SK-N-SH (cell line): ENCODE data around the gene NECAB2. TPM values are rescaled to one million over a fixed set of nuclear protein-coding genes. Genes with fewer than 3 reads are reported as not detected.

Source experiments
- CTCF ChIA-PET: fragments of 300-600, 350-600 bp; formaldehyde crosslinking; extraction: SDS; loops from one replicate; lab custom pipeline; 2021; lab: Yijun Ruan, JAX
- POLR2A ChIA-PET: fragments of 350-600 bp; sonication (Branson Sonifier 250); formaldehyde crosslinking; extraction: SDS; loops from one replicate; lab custom pipeline; 2020; ENCODE audit warnings: antibody characterized with exemption, inconsistent platforms; lab: Yijun Ruan, JAX
- DNase-seq: peaks from one replicate; pipeline ENCODE4 v3.0.0; 2012
- H2AFZ ChIP-seq: fragments of 200-600 bp; sonication (generic); 2 replicates; pipeline ENCODE4 v1.8.1; 2016; ENCODE audit warnings: antibody characterized with exemption, mild to moderate bottlenecking, low read depth
- H3F3A ChIP-seq: fragments of 200-600 bp; sonication (generic); replicated peaks from 2 replicates; pipeline ENCODE3; 2016; ENCODE audit warnings: antibody characterized with exemption, mild to moderate bottlenecking; ENCODE audit not compliant: insufficient read depth
- H3K27ac ChIP-seq, 2 experiments: fragments of 200-500 bp in 1 of 2; fragments of 200-600 bp in 1 of 2; sonication (Bioruptor generic) in 1 of 2; sonication (generic), shearing (Covaris generic) in 1 of 2; 2 replicates each; pipeline versions ENCODE4 v1.5.1 to v1.6.1; 2014 to 2016; ENCODE audit warnings: low read depth in 2 of 2, inconsistent platforms in 1 of 2, low read length in 1 of 2, mild to moderate bottlenecking in 1 of 2, mixed read lengths in 1 of 2
- H3K27me3 ChIP-seq: fragments of 200-600 bp; sonication (generic), shearing (Covaris generic); 2 replicates; pipeline ENCODE4 v1.6.1; 2016; ENCODE audit warnings: mixed run types; ENCODE audit not compliant: insufficient read depth
- H3K36me3 ChIP-seq, 2 experiments: fragments of 200-500 bp in 1 of 2; fragments of 200-600 bp in 1 of 2; sonication (Bioruptor generic) in 1 of 2; sonication (generic) in 1 of 2; replicated peaks in 1 of 2; 2 replicates each; pipeline versions ENCODE3 to v1.5.1; 2014 to 2016; ENCODE audit warnings: low read length in 1 of 2, mild to moderate bottlenecking in 1 of 2; ENCODE audit not compliant: insufficient read depth in 2 of 2, control insufficient read depth in 1 of 2
- H3K4me1 ChIP-seq, 2 experiments: fragments of 200-500 bp in 1 of 2; fragments of 200-600 bp in 1 of 2; sonication (Bioruptor generic) in 1 of 2; sonication (generic), shearing (Covaris generic) in 1 of 2; 2 replicates each; pipeline versions ENCODE4 v1.5.1 to v1.6.1; 2014 to 2016; ENCODE audit warnings: low read depth in 1 of 2, low read length in 1 of 2, mixed run types in 1 of 2; ENCODE audit not compliant: insufficient read depth in 2 of 2, control insufficient read depth in 1 of 2
- H3K4me2 ChIP-seq: fragments of 200-600 bp; sonication (generic), shearing (Covaris generic); 2 replicates; pipeline ENCODE4 v1.6.1; 2017; ENCODE audit warnings: mixed run types
- H3K4me3 ChIP-seq, 2 experiments: fragments of 200-500 bp in 1 of 2; fragments of 200-600 bp in 1 of 2; sonication (Bioruptor generic) in 1 of 2; sonication (generic), shearing (Covaris generic) in 1 of 2; 2 replicates each; pipeline versions ENCODE4 v1.5.1 to v1.8.1; 2014 to 2016; ENCODE audit warnings: low read depth in 2 of 2, inconsistent platforms in 1 of 2, low read length in 1 of 2, mild to moderate bottlenecking in 1 of 2, mixed read lengths in 1 of 2, moderate library complexity in 1 of 2
- H3K79me2 ChIP-seq: fragments of 200-600 bp; sonication (generic); 2 replicates; pipeline ENCODE4 v1.8.1; 2017; ENCODE audit warnings: mild to moderate bottlenecking; ENCODE audit not compliant: insufficient read depth
- H3K9ac ChIP-seq: fragments of 200-600 bp; sonication (generic); 2 replicates; pipeline ENCODE4 v1.6.1; 2017; ENCODE audit warnings: mixed run types
- H3K9me2 ChIP-seq: fragments of 200-600 bp; sonication (generic); 2 replicates; pipeline ENCODE4 v1.6.1; 2017; ENCODE audit warnings: mixed run types
- H3K9me3 ChIP-seq: fragments of 200-600 bp; sonication (generic); 2 replicates; pipeline ENCODE4 v1.6.1; 2017; ENCODE audit warnings: mixed run types, mild to moderate bottlenecking, moderate library complexity
- H4K20me1 ChIP-seq: fragments of 200-600 bp; sonication (generic); 2 replicates; pipeline ENCODE4 v1.6.1; 2017; ENCODE audit warnings: mild to moderate bottlenecking, mixed run types; ENCODE audit not compliant: insufficient read depth
- ELF1 ChIP-seq: IDR thresholded peaks from 2 replicates; pipeline ENCODE4 v1.4.0; 2012
- EP300 ChIP-seq, 2 experiments: IDR thresholded peaks; 2 replicates each; pipeline versions ENCODE4 v1.4.0 to v1.6.1; 2012; ENCODE audit warnings: borderline replicate concordance in 1 of 2, low read depth in 1 of 2, low read length in 1 of 2
- EZH2phosphoT487 ChIP-seq: fragments of 200-600 bp; sonication (generic); IDR thresholded peaks from 2 replicates; pipeline ENCODE4 v1.6.1; 2017; ENCODE audit warnings: low read depth, mixed run types, mild to moderate bottlenecking, antibody characterized with exemption, moderate library complexity, borderline replicate concordance
- FOSL2 ChIP-seq: IDR thresholded peaks from 2 replicates; pipeline ENCODE4 v1.4.0; 2012; ENCODE audit warnings: low read depth, mild to moderate bottlenecking, moderate library complexity, borderline replicate concordance
- FOXJ3 ChIP-seq: sonication (generic); formaldehyde crosslinking; IDR thresholded peaks from 2 replicates; pipeline ENCODE4 v1.5.1; 2020; ENCODE audit warnings: mild to moderate bottlenecking, missing genetic modification reagents
- GABPA ChIP-seq: IDR thresholded peaks from 2 replicates; pipeline ENCODE4 v1.4.0; 2012; ENCODE audit warnings: low read depth, mild to moderate bottlenecking
- GATA2 ChIP-seq: sonication (generic); formaldehyde crosslinking; IDR thresholded peaks from 2 replicates; pipeline ENCODE4 v1.5.0; 2020; ENCODE audit warnings: mild to moderate bottlenecking, missing genetic modification reagents
- JUND ChIP-seq: IDR thresholded peaks from 2 replicates; pipeline ENCODE4 v1.4.0; 2012
- MEF2A ChIP-seq: IDR thresholded peaks from 2 replicates; pipeline ENCODE4 v1.4.0; 2012; ENCODE audit warnings: low read depth, borderline replicate concordance
- MXI1 ChIP-seq: IDR thresholded peaks from 2 replicates; pipeline ENCODE4 v1.6.1; 2012; ENCODE audit warnings: mild to moderate bottlenecking, low read depth, low read length, improper control_type of control experiment
- NRF1 ChIP-seq: IDR thresholded peaks from 2 replicates; pipeline ENCODE4 v1.6.1; 2012; ENCODE audit warnings: low read depth, mild to moderate bottlenecking, low read length
- RAD21 ChIP-seq: IDR thresholded peaks from 2 replicates; pipeline ENCODE4 v1.6.1; 2012; ENCODE audit warnings: mild to moderate bottlenecking, low read length
- RCOR1 ChIP-seq: fragments of 150-350 bp; IDR thresholded peaks from 2 replicates; pipeline ENCODE4 v1.6.1; 2017; ENCODE audit warnings: antibody characterized with exemption, low read length
- RFX5 ChIP-seq: IDR thresholded peaks from 2 replicates; pipeline ENCODE4 v1.6.1; 2012; ENCODE audit warnings: mild to moderate bottlenecking, improper control_type of control experiment, low read length
- RXRA ChIP-seq: IDR thresholded peaks from 2 replicates; pipeline ENCODE4 v1.4.0; 2012; ENCODE audit warnings: low read depth, mild to moderate bottlenecking, borderline replicate concordance
- SIN3A ChIP-seq: IDR thresholded peaks from 2 replicates; pipeline ENCODE4 v1.6.1; 2012; ENCODE audit warnings: low read depth, mild to moderate bottlenecking, low read length, moderate library complexity, borderline replicate concordance
- TAF1 ChIP-seq: IDR thresholded peaks from 2 replicates; pipeline ENCODE4 v1.6.1; 2012; ENCODE audit warnings: low read depth, mild to moderate bottlenecking, low read length, moderate library complexity, borderline replicate concordance
- TEAD4 ChIP-seq: IDR thresholded peaks from 2 replicates; pipeline ENCODE4 v1.4.0; 2012; ENCODE audit warnings: mild to moderate bottlenecking, borderline replicate concordance; ENCODE audit not compliant: insufficient read depth
- YY1 ChIP-seq: IDR thresholded peaks from 2 replicates; pipeline ENCODE4 v1.4.0; 2012; ENCODE audit warnings: low read depth, mild to moderate bottlenecking
- WGBS: methylation state at CpG from one replicate; pipeline ENCODE4 v1.1.6; 2017; ENCODE audit warnings: low lambda C conversion rate; 5-methylcytosine and 5-hydroxymethylcytosine counted together
- polyA plus RNA-seq, 3 experiments: library from polyadenylated mRNA; depleted of rRNA; stranded (reverse); fragments of >200 nt; gene quantifications; 2 replicates each; pipeline ENCODE4 v1.2.3, GENCODE V29; 2012
- TF ChIP-seq, protein P1 (sequence below): fragments of 200-600 bp; sonication (generic); IDR thresholded peaks from 2 replicates; pipeline ENCODE4 v1.6.1; 2017; ENCODE audit warnings: antibody characterized with exemption, mild to moderate bottlenecking, moderate library complexity
- TF ChIP-seq, protein P2 (sequence below): fragments of 150-350 bp; IDR thresholded peaks from 2 replicates; pipeline ENCODE4 v1.6.1; 2016; ENCODE audit warnings: mild to moderate bottlenecking, low read depth, low read length
- TF ChIP-seq, protein P3 (sequence below): IDR thresholded peaks from 2 replicates; pipeline ENCODE4; 2012
- TF ChIP-seq, protein P4 (sequence below): IDR thresholded peaks from 2 replicates; pipeline ENCODE4 v1.4.0; 2012; ENCODE audit warnings: low read depth, borderline replicate concordance

NECAB2 gene
- polyA plus RNA-seq, 1 of the 3 experiments (the other 2 are of a cell fraction), result 0.58 TPM

DNA sequence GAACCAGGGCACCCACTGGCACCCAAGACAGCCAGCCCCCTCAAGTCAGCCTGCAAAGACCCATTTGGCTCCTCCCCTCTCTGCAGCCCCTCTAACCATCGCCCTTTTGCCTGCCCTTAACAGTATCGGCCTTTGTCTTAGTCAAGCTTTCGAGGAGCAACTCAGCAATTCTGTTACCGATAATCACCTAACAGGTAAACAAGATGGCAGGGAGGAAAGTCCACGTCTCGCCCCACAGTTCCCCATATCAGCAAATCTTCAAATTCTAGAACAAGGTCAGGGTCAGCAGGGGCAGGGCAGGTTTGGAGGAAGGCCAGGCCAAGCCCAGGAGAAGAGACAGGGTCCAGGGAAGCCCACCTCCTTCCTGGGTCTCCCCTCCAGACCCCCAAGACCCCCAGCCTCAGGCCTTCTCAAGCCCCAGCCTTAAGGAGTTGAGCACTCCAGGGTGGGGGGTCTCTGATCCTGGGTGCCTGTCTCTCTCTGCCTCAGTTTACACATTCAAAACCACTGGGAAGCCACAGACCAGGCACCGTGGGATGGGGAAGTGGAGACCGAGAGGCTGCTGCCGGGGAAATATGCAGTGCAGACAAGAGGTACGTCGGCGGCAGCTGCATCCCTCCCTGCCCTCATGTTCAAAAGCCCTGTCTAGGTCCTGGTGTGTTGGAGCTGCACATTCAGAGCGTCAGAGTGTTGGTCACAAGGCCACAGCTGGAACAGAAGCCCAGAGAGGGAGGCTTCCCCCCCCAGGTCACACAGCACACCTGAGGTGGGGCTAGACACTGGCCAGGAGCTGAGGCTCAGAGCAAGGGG, 18.9 kb upstream of the NECAB2 start:
- H3K27ac ChIP-seq, result no peak overlapping the region
- CTCF ChIA-PET, result interaction anchor here (1.2 to 3.7 kb wide), 4 partner anchors 8 to 117 kb away, joined by 3 to 23 read pairs (median 12); no protein-coding TSS in a partner anchor

DNA sequence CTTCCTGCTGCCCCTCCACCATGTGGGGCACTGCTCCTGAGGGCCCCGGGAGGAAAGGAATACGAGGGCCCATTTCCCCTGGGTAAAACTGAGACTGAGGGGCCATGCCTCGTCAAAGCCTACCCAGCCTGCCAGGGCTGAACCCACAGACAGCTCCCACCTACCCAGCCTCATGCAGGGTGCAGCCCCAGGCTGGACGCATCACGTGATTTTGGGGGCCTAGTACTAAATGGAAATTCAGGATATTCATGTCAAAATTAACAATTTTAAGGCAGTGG, 18.4 kb upstream of the NECAB2 start:
- H3K4me3 ChIP-seq, result no peak overlapping the region
- no peaks in the 10 kb centered on the region for H3K9me2 ChIP-seq
- H3K4me2 ChIP-seq, result no peak overlapping the region
- no peaks in the 10 kb centered on the region for H3F3A ChIP-seq
- H4K20me1 ChIP-seq, result no peaks in the 10 kb centered on the region
- H3K9ac ChIP-seq, result no peak overlapping the region
- no peak overlapping the region for H3K27ac ChIP-seq
- peaks cover 5 to 24% of the 10 kb centered on the region in 2 experiments; a peak in 2 of 4 replicates for H3K4me1 ChIP-seq
- no peaks in the 10 kb centered on the region for H3K9me3 ChIP-seq
- H2AFZ ChIP-seq, result no peak overlapping the region
- H3K79me2 ChIP-seq, result no peaks in the 10 kb centered on the region
- H3K36me3 ChIP-seq, result no peaks in the 10 kb centered on the region
- no peak for DNase-seq
- CTCF ChIA-PET, result interaction anchor here (1.2 to 1.3 kb wide), 2 partner anchors 24 to 116 kb away, joined by 3 to 4 read pairs; no protein-coding TSS in a partner anchor
- H3K27me3 ChIP-seq, result no peaks in the 10 kb centered on the region
- POLR2A ChIA-PET, result interaction anchor here (0.6 kb wide), 1 partner anchor 162 kb away, joined by 3 read pairs; no protein-coding TSS in a partner anchor
- 87% methylated on average over 3 of the region's 5 CpGs for WGBS
- no peak for TF ChIP-seq RCOR1
- TF ChIP-seq JUND, result no peak
- TF ChIP-seq RAD21, result no peak
- TF ChIP-seq, protein P1, sequence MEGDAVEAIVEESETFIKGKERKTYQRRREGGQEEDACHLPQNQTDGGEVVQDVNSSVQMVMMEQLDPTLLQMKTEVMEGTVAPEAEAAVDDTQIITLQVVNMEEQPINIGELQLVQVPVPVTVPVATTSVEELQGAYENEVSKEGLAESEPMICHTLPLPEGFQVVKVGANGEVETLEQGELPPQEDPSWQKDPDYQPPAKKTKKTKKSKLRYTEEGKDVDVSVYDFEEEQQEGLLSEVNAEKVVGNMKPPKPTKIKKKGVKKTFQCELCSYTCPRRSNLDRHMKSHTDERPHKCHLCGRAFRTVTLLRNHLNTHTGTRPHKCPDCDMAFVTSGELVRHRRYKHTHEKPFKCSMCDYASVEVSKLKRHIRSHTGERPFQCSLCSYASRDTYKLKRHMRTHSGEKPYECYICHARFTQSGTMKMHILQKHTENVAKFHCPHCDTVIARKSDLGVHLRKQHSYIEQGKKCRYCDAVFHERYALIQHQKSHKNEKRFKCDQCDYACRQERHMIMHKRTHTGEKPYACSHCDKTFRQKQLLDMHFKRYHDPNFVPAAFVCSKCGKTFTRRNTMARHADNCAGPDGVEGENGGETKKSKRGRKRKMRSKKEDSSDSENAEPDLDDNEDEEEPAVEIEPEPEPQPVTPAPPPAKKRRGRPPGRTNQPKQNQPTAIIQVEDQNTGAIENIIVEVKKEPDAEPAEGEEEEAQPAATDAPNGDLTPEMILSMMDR, result no peak
- TF ChIP-seq, protein P2, sequence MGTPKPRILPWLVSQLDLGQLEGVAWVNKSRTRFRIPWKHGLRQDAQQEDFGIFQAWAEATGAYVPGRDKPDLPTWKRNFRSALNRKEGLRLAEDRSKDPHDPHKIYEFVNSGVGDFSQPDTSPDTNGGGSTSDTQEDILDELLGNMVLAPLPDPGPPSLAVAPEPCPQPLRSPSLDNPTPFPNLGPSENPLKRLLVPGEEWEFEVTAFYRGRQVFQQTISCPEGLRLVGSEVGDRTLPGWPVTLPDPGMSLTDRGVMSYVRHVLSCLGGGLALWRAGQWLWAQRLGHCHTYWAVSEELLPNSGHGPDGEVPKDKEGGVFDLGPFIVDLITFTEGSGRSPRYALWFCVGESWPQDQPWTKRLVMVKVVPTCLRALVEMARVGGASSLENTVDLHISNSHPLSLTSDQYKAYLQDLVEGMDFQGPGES, result no peak
- TF ChIP-seq EZH2phosphoT487, result no peak
- TF ChIP-seq, protein P3, sequence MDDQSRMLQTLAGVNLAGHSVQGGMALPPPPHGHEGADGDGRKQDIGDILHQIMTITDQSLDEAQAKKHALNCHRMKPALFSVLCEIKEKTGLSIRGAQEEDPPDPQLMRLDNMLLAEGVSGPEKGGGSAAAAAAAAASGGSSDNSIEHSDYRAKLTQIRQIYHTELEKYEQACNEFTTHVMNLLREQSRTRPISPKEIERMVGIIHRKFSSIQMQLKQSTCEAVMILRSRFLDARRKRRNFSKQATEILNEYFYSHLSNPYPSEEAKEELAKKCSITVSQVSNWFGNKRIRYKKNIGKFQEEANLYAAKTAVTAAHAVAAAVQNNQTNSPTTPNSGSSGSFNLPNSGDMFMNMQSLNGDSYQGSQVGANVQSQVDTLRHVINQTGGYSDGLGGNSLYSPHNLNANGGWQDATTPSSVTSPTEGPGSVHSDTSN, result no peak
- TF ChIP-seq GATA2 (CRISPR knock-in tag), result no peak
- no peak for TF ChIP-seq RFX5
- no peak for TF ChIP-seq ELF1
- TF ChIP-seq MXI1, result no peak
- TF ChIP-seq, protein P4, sequence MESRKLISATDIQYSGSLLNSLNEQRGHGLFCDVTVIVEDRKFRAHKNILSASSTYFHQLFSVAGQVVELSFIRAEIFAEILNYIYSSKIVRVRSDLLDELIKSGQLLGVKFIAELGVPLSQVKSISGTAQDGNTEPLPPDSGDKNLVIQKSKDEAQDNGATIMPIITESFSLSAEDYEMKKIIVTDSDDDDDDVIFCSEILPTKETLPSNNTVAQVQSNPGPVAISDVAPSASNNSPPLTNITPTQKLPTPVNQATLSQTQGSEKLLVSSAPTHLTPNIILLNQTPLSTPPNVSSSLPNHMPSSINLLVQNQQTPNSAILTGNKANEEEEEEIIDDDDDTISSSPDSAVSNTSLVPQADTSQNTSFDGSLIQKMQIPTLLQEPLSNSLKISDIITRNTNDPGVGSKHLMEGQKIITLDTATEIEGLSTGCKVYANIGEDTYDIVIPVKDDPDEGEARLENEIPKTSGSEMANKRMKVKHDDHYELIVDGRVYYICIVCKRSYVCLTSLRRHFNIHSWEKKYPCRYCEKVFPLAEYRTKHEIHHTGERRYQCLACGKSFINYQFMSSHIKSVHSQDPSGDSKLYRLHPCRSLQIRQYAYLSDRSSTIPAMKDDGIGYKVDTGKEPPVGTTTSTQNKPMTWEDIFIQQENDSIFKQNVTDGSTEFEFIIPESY, result no peak
- TF ChIP-seq NRF1, result no peak
- TF ChIP-seq MEF2A, result no peak

More for the DNA sequence above, 18.9 kb upstream of the NECAB2 start:
- Histone ChIP-seq H3K4me2 (no peak overlapping the region), H3K36me3 (no peaks in the 10 kb centered on the region), H3K27me3 (no peaks in the 10 kb centered on the region), H3K4me3 (no peak overlapping the region), H3K9ac (no peak overlapping the region), H3K79me2 (no peaks in the 10 kb centered on the region), H3K9me3 (no peaks in the 10 kb centered on the region), H3K9me2 (no peaks in the 10 kb centered on the region), H3F3A (no peaks in the 10 kb centered on the region), H3K4me1 (peaks cover 0 to 21% of the 10 kb centered on the region in 2 experiments; a peak in 1 of 4 replicates), H4K20me1 (no peaks in the 10 kb centered on the region), H2AFZ (no peak overlapping the region)
- DNase-seq, result no peak
- WGBS, result 86% methylated on average over 13 of the region's 13 CpGs
- POLR2A ChIA-PET, result interaction anchor here (0.6 kb wide), 1 partner anchor 163 kb away, joined by 3 read pairs; no protein-coding TSS in a partner anchor
- no peak for TF ChIP-seq MXI1
- TF ChIP-seq TAF1, result no peak
- no peak for TF ChIP-seq TEAD4
- TF ChIP-seq, protein P3, result no peak
- TF ChIP-seq YY1, result no peak
- no peak for TF ChIP-seq NRF1
- no peak for TF ChIP-seq SIN3A
- no peak for TF ChIP-seq RXRA
- TF ChIP-seq FOXJ3, result no peak
- TF ChIP-seq JUND, result no peak
- TF ChIP-seq FOSL2, result no peak
- no peak for TF ChIP-seq GABPA
- no peak for TF ChIP-seq RFX5
- TF ChIP-seq EP300 (IDR thresholded peaks at IDR 0.05; ENCODE audit: borderline replicate concordance in 1 of 2, low read depth in 1 of 2, low read length in 1 of 2), result no peak
